HG03565 (cell line): ENCODE data around the gene SYNE1.

ENCODE experiments used
- ATAC-seq: cut with Tn5 transposase; IDR thresholded peaks from one replicate; pipeline ENCODE4 v1.9.1; 2021; ENCODE audit warnings: mild to moderate bottlenecking, moderate library complexity; ENCODE audit not compliant: unreplicated experiment

Gene SYNE1

DNA sequence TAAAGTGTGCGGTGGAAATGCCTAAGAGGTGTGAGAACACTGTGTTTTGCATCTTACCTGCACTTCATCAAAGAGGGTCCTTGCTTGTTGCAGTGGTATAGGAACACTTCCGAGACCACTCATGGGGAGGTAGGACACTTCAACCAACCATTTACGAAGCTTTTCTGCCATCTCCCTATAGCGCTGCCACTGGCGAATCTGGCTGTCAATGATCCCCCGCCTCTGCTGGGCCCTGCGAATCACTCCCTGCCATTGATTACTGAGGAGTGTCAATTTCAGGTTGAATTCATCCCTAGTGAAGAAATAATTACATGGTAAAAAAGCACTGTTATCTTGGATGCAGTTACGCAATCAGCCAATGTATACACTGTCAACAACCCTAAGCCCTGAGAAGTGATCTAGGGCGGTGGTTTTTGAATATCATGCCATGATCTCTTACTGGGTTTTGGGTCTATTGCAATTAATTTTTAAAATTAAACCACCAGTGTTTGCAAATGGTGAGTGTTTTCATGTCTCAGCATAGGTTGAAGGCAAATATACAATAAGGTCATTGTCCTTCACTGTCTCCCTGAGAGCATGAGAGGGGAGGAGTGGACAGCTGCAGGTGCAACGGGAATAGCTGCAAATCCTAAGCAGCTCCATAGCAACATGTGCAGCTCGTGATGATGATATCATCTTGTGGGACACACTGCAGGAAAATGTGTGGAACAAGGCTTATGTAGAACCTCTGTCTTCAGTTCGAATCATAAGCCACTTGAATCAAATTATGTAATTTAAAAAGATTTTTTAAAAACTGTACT is 429.0 kb downstream of the SYNE1 start:
- ATAC-seq = no peak

DNA sequence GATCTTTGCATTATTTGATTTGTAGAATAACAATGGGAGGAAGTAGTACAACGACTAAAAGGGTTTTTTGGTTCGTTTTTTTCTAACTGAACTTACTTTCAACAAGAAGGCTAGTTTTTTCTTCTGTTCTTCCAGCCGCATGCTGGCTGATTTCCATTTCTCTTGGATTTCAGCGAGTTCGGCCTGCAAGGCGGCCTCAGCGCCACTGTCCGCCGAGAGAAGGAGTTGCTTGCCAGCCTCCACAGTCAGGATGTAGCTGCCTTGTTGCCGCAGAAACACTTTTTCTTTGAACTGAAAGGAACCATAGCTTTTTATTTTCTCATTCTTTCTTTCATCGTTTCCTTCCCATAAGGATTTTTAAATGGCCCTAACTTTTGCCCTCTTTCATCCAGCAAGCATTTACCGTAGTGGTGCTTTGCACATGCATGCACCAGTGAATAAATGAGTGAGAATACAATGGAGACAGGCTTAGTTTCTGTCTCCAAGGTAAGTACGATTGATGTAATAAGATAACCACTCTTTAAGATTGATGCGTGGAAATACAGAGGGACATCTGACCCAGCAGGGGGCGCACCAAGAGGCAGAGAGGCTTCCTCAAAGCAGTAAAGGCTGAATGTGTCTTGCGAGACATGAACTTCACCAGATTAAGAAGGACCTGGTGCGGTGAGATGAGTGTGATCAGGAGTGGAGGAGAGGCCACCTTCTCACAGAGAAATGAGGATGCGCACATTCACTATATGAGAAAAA is 430.9 kb downstream of the SYNE1 start:
- no peak for ATAC-seq

DNA sequence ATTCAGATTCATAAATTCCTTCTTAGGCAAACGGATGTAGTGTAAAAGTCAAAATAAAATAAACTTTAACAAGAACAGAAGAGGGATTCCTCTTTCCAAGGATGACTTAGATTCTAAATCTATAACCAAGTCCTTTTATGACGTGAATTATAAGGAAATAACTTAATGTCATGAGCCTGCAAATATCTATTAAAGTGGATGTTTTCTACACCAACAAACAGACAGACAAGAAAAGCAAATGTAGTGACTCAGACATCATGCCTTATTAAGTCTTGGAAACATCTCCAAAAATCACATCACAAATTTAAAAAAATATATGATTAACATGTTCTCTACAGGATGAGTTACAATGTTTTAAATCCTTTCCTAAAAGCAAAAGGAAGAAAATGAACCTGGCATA is 432.6 kb downstream of the SYNE1 start:
- no peak for ATAC-seq

DNA sequence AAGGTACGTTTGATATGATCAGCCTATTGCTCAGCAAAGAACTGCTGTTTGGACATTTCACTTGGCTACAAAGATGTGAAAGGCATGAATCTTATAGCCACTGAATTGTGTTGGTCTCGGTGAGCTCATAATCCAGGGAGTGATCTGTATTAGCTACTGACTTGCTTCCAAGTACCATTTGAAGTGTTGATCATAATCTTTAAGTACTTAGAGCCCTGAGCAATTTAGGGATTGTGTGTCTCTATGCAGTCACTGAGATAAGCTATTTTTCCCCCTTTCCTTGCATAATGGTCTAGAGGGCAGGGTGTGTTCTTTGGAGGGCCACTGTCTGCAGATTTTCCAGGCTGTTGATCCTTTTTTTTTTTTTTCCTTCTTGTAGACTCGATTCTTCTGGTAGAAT is 436.0 kb downstream of the SYNE1 start:
- ATAC-seq = no peak

DNA sequence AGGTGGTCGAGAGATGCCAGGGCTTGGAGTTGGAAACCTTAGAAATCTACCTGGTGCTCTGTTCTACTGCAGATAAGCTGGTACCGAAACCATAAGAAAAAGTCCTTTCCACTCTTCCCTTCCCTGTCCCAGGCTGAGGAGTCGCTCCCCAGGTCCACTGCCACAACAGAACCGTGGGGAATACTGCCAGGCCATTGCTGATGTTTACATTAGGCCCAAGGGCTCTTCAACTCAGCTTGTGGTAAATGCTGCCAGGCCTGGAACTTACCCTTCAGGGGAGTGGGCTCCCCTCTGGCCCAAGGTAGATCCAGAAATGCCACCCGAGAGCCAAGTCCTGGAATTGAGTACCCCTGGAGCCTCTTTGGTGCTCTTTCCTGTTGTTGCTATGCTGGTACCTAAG is 441.3 kb downstream of the SYNE1 start:
- ATAC-seq = no peak

DNA sequence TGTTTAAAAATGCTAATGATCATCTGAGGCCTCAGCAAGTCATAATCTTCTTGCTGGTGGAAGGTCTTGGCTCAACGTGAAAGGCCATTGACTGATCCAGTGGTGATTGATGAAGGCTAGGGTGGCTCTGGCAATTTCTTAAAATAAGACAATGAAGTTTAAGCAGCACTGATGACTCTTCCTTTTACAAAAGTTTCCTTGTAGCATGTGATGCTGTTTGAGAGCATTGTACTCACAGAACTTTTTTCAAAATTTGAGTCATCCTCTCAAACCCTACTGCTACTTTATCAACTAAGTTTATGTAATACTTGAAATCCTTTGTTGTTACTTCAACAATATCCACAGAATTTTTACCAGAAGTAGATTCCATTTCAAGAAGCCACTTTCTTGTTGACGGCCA is 447.4 kb downstream of the SYNE1 start:
- ATAC-seq = no peak

- no peak for ATAC-seq
These were observed 449.2 kb downstream of the SYNE1 start for GRCh38 chr6:152188011-152188410.

- ATAC-seq = no peak
These were observed 450.3 kb downstream of the SYNE1 start for GRCh38 chr6:152186840-152187239.

DNA sequence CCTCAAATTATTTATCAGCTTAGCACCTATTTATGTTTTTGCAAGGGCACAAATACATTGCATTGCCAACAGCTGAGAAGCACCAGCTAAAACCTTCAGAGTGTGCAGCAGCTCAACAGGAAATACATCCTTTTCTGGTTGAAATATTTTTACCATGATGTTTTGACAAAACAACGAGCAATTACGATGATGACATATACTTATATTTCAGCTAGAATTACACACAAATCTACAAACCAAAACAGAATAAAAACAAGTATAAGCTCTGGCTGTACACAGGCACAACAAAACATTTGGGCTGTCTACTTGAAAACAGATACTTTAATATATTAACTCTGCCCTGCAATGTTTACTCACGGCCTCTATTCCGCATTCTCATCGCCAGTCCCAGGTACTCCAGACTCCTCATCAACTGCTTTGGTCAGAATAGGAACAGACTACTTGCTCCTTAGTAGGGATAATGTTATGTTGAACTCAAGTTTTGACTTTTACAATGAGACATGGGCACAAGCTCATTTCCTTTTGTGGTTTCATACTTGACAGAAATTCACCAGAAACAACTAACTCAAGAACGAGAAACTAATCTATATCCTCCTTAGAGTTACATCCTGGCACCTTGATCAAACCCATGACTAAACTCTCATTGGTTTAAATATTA is 452.1 kb downstream of the SYNE1 start:
- peak; percentile 70 for ATAC-seq

- peak; percentile 34 for ATAC-seq
These were observed 452.6 kb downstream of the SYNE1 start for GRCh38 chr6:152184573-152184916.

DNA sequence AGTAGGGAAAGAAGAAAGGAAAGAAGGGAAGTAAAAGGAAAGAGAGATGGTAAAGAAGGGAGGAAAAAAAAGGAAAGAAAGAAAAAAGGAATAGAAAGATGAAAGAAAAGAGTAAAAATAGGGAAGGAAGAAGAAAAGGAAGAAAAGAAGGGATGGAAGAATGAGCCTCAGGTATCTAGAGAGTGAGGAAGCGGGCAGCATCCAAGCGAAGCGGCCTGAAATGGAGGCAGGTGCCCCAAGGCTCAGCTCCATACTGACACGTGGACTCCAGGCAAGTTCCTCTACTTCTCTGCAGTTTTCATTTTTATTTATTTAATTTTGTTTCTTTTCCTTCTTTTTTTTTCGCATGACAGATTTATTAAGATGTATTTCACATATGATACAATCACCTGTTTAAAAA is 456.6 kb downstream of the SYNE1 start:
- no peak for ATAC-seq

- no peak for ATAC-seq
These were observed 460.9 kb downstream of the SYNE1 start for GRCh38 chr6:152176268-152176667.

GRCh38 chr6:152173957-152174356 is 463.2 kb downstream of the SYNE1 start:
- ATAC-seq = no peak

- ATAC-seq = no peak
These were observed 463.8 kb downstream of the SYNE1 start for GRCh38 chr6:152173321-152173720.

- peak; percentile 98 for ATAC-seq
These were observed 466.2 kb downstream of the SYNE1 start for GRCh38 chr6:152170702-152171667.

GRCh38 chr6:152170313-152170701 is 466.9 kb downstream of the SYNE1 start:
- ATAC-seq = no peak

DNA sequence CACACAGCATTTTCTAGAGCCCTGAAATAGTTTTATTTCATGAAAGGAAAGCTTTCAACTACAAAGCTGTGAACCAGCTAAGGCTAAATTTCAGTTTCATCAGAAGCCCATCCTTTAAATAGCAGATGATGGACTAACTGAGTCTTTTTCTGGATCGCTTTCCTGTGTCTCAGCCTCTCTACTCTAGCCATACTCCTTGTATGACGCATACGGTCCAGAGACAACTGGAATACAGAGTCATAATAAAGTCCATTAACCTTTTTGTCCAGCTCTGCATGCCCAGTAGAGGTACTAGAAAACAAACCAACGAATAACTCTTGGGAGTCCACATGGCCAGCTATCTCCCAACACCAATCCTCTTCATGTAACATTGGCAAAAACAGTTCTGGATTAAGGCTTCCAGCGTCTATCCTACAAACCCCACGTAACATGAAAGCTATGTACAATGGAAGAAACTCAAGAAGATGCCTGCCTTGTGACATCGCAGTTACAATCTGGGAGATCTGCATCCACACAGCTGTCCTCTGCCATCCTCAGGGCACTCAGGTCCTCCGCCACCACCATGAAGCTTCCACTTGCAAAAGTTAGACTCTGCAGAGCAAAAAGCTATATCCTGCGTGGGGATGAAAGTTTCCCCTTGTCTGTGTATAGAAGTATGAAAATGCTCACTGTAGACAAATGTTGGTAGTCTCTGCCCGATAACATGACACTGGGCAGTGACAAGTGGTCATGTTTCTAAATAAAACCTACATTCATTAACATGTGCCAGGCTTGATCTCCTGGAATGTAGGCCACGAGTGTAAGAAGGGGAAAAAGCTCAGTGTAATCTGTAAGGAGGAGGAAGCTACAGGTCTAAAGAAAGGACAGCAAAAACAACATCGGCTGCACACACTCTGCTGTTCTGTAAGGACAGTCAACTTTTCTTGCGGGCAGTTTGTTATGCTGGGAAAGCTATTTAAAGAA is 469.2 kb downstream of the SYNE1 start:
- no peak for ATAC-seq

DNA sequence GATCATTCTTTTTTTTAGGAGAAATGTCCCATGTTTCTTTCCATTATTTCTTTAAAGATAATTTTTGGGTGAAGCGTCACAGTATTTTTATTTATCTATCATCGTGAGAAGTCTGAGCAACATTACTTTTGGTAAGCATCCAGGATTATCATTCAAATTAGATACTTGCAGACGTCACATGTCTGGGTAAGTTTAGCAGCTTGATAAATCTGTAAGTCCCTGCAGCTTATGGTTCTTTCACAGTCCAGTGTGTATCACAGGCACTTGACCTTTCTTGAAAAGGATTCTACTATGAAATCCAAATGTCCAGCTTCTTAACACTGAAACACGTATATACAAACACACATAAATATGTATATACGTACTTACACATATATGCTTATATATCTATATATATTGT is 470.3 kb downstream of the SYNE1 start:
- no peak for ATAC-seq

GRCh38 chr6:152166497-152166896 is 470.7 kb downstream of the SYNE1 start:
- no peak for ATAC-seq

GRCh38 chr6:152164957-152165356 is 472.2 kb downstream of the SYNE1 start:
- ATAC-seq = no peak
